Nephron (organoid): ENCODE data around the gene WNT9B.

Source experiments
- H3K27ac Mint-ChIP-seq, 3 experiments: 2 replicates each; pipeline ENCODE4 v1.8.0; 2020; ENCODE audit warnings: mixed read lengths in 3 of 3, mild to moderate bottlenecking in 2 of 3, moderate library complexity in 1 of 3
- H3K27me3 Mint-ChIP-seq: 2 replicates; pipeline ENCODE4 v1.8.0; 2021; ENCODE audit warnings: low read depth, mild to moderate bottlenecking, moderate library complexity, mixed read lengths
- H3K36me3 Mint-ChIP-seq: 2 replicates; pipeline ENCODE4 v1.8.0; 2020; ENCODE audit warnings: low read depth, mixed read lengths
- H3K4me1 Mint-ChIP-seq: 2 replicates; pipeline ENCODE4 v1.8.0; 2020; ENCODE audit warnings: mixed read lengths
- H3K4me3 Mint-ChIP-seq, 3 experiments: 2 replicates each; pipeline ENCODE4 v1.8.0; 2020; ENCODE audit warnings: mild to moderate bottlenecking in 3 of 3, mixed read lengths in 3 of 3, moderate library complexity in 2 of 3
- H3K9me3 Mint-ChIP-seq: 2 replicates; pipeline ENCODE4 v1.8.0; 2020; ENCODE audit warnings: mixed read lengths
- TF ChIP-seq, protein P1 (sequence below), 3 experiments: fragments of 200-600 bp; sonication (generic); IDR thresholded peaks; one replicate each; pipeline ENCODE4 v1.5.0; 2021; ENCODE audit warnings: antibody characterized with exemption in 3 of 3; ENCODE audit not compliant: unreplicated experiment in 3 of 3

Gene WNT9B

GRCh38 chr17:46863383-46864121 is 12.2 kb downstream of the WNT9B start:
- Mint-ChIP-seq H3K36me3 (no peaks in the 10 kb centered on the region), H3K4me1 (no peaks in the 10 kb centered on the region), H3K4me3 (no peak overlapping the region), H3K27me3 (peaks cover 18% of the 10 kb centered on the region), H3K9me3 (no peaks in the 10 kb centered on the region), H3K27ac (no peak overlapping the region)
- TF ChIP-seq, protein P1, sequence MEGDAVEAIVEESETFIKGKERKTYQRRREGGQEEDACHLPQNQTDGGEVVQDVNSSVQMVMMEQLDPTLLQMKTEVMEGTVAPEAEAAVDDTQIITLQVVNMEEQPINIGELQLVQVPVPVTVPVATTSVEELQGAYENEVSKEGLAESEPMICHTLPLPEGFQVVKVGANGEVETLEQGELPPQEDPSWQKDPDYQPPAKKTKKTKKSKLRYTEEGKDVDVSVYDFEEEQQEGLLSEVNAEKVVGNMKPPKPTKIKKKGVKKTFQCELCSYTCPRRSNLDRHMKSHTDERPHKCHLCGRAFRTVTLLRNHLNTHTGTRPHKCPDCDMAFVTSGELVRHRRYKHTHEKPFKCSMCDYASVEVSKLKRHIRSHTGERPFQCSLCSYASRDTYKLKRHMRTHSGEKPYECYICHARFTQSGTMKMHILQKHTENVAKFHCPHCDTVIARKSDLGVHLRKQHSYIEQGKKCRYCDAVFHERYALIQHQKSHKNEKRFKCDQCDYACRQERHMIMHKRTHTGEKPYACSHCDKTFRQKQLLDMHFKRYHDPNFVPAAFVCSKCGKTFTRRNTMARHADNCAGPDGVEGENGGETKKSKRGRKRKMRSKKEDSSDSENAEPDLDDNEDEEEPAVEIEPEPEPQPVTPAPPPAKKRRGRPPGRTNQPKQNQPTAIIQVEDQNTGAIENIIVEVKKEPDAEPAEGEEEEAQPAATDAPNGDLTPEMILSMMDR (IDR thresholded peaks at IDR 0.05; ENCODE audit: unreplicated experiment in 3 of 3): no peak

GRCh38 chr17:46865100-46865499 is 13.7 kb downstream of the WNT9B start:
- no peaks in the 10 kb centered on the region for H3K9me3 Mint-ChIP-seq
- no peak overlapping the region for H3K4me3 Mint-ChIP-seq
- peaks cover 2% of the 10 kb centered on the region for H3K4me1 Mint-ChIP-seq
- TF ChIP-seq, protein P1 (IDR thresholded peaks at IDR 0.05; ENCODE audit: unreplicated experiment in 3 of 3): no peak
- no peaks in the 10 kb centered on the region for H3K36me3 Mint-ChIP-seq
- no peak overlapping the region for H3K27ac Mint-ChIP-seq
- peaks cover 18% of the 10 kb centered on the region for H3K27me3 Mint-ChIP-seq

DNA sequence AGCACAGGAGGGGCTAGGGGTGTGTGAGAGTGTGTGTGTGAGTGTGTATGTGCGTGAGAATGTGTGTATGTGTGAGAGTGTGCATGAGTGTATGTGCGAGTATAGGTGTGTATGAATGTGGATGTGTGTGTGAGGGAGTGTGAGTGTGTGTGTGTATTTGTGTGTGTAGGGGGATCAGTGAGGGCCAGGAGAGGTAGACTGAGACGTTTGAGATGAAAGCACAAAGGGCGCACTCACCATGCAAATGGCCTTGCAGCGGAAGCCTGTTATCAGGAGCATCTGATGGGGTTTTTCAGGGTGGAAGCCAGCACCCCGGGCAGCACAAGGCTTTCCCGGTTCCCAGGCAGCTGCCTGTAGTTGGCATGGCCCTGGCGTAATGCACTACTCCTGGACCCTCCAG is 14.9 kb downstream of the WNT9B start:
- H3K4me1 Mint-ChIP-seq: peaks cover 4% of the 10 kb centered on the region
- no peaks in the 10 kb centered on the region for H3K9me3 Mint-ChIP-seq
- no peaks in the 10 kb centered on the region for H3K36me3 Mint-ChIP-seq
- peaks cover 18% of the 10 kb centered on the region for H3K27me3 Mint-ChIP-seq
- TF ChIP-seq, protein P1 (IDR thresholded peaks at IDR 0.05; ENCODE audit: unreplicated experiment in 3 of 3): no peak
- H3K27ac Mint-ChIP-seq: no peak overlapping the region
- H3K4me3 Mint-ChIP-seq: no peak overlapping the region

GRCh38 chr17:46866747-46867146 is 15.4 kb downstream of the WNT9B start:
- H3K4me1 Mint-ChIP-seq: peaks cover 4% of the 10 kb centered on the region
- peaks cover 18% of the 10 kb centered on the region for H3K27me3 Mint-ChIP-seq
- H3K27ac Mint-ChIP-seq: no peak overlapping the region
- H3K9me3 Mint-ChIP-seq: no peaks in the 10 kb centered on the region
- TF ChIP-seq, protein P1 (IDR thresholded peaks at IDR 0.05; ENCODE audit: unreplicated experiment in 3 of 3): no peak
- H3K36me3 Mint-ChIP-seq: no peaks in the 10 kb centered on the region
- H3K4me3 Mint-ChIP-seq: no peak overlapping the region

GRCh38 chr17:46868689-46869187 is 17.4 kb downstream of the WNT9B start:
- Mint-ChIP-seq H3K9me3 (no peaks in the 10 kb centered on the region), H3K36me3 (no peaks in the 10 kb centered on the region), H3K4me1 (peaks cover 4% of the 10 kb centered on the region), H3K27ac (no peak overlapping the region), H3K4me3 (no peak overlapping the region), H3K27me3 (peaks cover 21% of the 10 kb centered on the region)
- TF ChIP-seq, protein P1 (IDR thresholded peaks at IDR 0.05; ENCODE audit: unreplicated experiment in 3 of 3): no peak

GRCh38 chr17:46869296-46869695 is 17.9 kb downstream of the WNT9B start:
- Mint-ChIP-seq H3K9me3 (no peaks in the 10 kb centered on the region), H3K36me3 (no peaks in the 10 kb centered on the region), H3K27me3 (peaks cover 21% of the 10 kb centered on the region), H3K4me3 (no peak overlapping the region), H3K4me1 (peaks cover 4% of the 10 kb centered on the region), H3K27ac (no peak overlapping the region)
- TF ChIP-seq, protein P1 (IDR thresholded peaks at IDR 0.05; ENCODE audit: unreplicated experiment in 3 of 3): no peak
